Neural cell (in vitro differentiated cells): Measurements from ENCODE around the gene MEIS1. TPM values are rescaled to one million over a fixed set of nuclear protein-coding genes. Genes with fewer than 3 reads are reported as not detected.

Experiments
- H2AFZ ChIP-seq: fragments of 200-600, 300-800 bp; sonication (generic), shearing (Covaris generic); 2 replicates; pipeline ENCODE4 v1.6.0; 2014; ENCODE audit warnings: low read depth, mild to moderate bottlenecking, antibody characterized with exemption, low read length, moderate library complexity
- H3F3A ChIP-seq: fragments of 200-600 bp; shearing (Covaris generic); 2 replicates; pipeline ENCODE4 v1.6.1; 2016; ENCODE audit warnings: mild to moderate bottlenecking, moderate library complexity, mixed read lengths, antibody characterized with exemption, low read length; ENCODE audit not compliant: insufficient read depth, poor library complexity, severe bottlenecking
- H3K27ac ChIP-seq: fragments of 200-600, 300-800 bp; sonication (generic), shearing (Covaris generic); 2 replicates; pipeline ENCODE4 v1.5.1; 2014; ENCODE audit warnings: mild to moderate bottlenecking, low read length, moderate library complexity
- H3K27me3 ChIP-seq: fragments of 300-800, 200-600 bp; sonication (generic), shearing (Covaris generic); 2 replicates; pipeline ENCODE4 v1.6.0; 2014; ENCODE audit warnings: mild to moderate bottlenecking, low read depth, low read length, moderate library complexity; ENCODE audit not compliant: insufficient read depth
- H3K36me3 ChIP-seq: fragments of 300-800, 200-600 bp; sonication (generic), shearing (Covaris generic); 2 replicates; pipeline ENCODE4 v1.5.1; 2014; ENCODE audit warnings: mild to moderate bottlenecking, antibody characterized with exemption, low read length, moderate library complexity; ENCODE audit not compliant: insufficient read depth
- H3K4me2 ChIP-seq: fragments of 300-800, 200-600 bp; sonication (generic), shearing (Covaris generic); 2 replicates; pipeline ENCODE4 v1.6.0; 2014; ENCODE audit warnings: mild to moderate bottlenecking, low read length
- H3K4me3 ChIP-seq: fragments of 300-800, 200-600 bp; sonication (generic), shearing (Covaris generic); 2 replicates; pipeline ENCODE4 v1.5.1; 2014; ENCODE audit warnings: mild to moderate bottlenecking, low read length, moderate library complexity
- H3K79me2 ChIP-seq: fragments of 200-600 bp; shearing (Covaris generic); replicated peaks from 2 replicates; pipeline ENCODE4 v1.6.0; 2014; ENCODE audit warnings: mild to moderate bottlenecking, low read length, moderate library complexity; ENCODE audit not compliant: insufficient read depth
- H3K9ac ChIP-seq: fragments of 300-800, 200-600 bp; sonication (generic), shearing (Covaris generic); 2 replicates; pipeline ENCODE4 v1.6.1; 2016; ENCODE audit warnings: mild to moderate bottlenecking, low read length, mixed read lengths
- H3K9me2 ChIP-seq: fragments of 200-600 bp; shearing (Covaris generic); 2 replicates; pipeline ENCODE4 v1.6.1; 2016; ENCODE audit warnings: mild to moderate bottlenecking, low read length, mixed read lengths; ENCODE audit not compliant: insufficient read depth
- H3K9me3 ChIP-seq: fragments of 200-600, 300-800 bp; sonication (generic), shearing (Covaris generic); 2 replicates; pipeline ENCODE4 v1.6.1; 2016; ENCODE audit warnings: mild to moderate bottlenecking, mixed run types, low read length, moderate library complexity, mixed read lengths
- H4K20me1 ChIP-seq: fragments of 200-600 bp; shearing (Covaris generic); 2 replicates; pipeline ENCODE4 v1.6.1; 2016; ENCODE audit warnings: mild to moderate bottlenecking, mixed run types; ENCODE audit not compliant: insufficient read depth
- CTCF ChIP-seq: fragments of 450-650 bp; IDR thresholded peaks from 2 replicates; pipeline ENCODE4 v1.5.1; 2014; ENCODE audit warnings: antibody characterized with exemption, mild to moderate bottlenecking, moderate library complexity; ENCODE audit not compliant: poor library complexity, severe bottlenecking
- EP300 ChIP-seq: fragments of 450-650 bp; conservative IDR thresholded peaks from 2 replicates; pipeline ENCODE4 v1.6.1; 2014; ENCODE audit warnings: antibody characterized with exemption, mild to moderate bottlenecking, moderate library complexity; ENCODE audit not compliant: poor library complexity, severe bottlenecking
- EZH2 ChIP-seq: fragments of 200-600, 300-800 bp; shearing (Covaris generic), sonication (generic); IDR thresholded peaks from 2 replicates; pipeline ENCODE4 v1.6.1; 2014; ENCODE audit warnings: antibody characterized with exemption, low read length, borderline replicate concordance, mild to moderate bottlenecking; ENCODE audit not compliant: insufficient read depth, poor library complexity, severe bottlenecking
- MXI1 ChIP-seq: fragments of 450-650 bp; conservative IDR thresholded peaks from 2 replicates; pipeline ENCODE4 v1.6.1; 2014; ENCODE audit warnings: antibody characterized with exemption, mild to moderate bottlenecking; ENCODE audit not compliant: poor library complexity, severe bottlenecking
- POLR2AphosphoS5 ChIP-seq: IDR thresholded peaks from 2 replicates; pipeline ENCODE4 v1.6.1; 2012
- RAD21 ChIP-seq: fragments of 450-650 bp; conservative IDR thresholded peaks from 2 replicates; pipeline ENCODE4 v1.6.1; 2014; ENCODE audit warnings: antibody characterized with exemption, mild to moderate bottlenecking, moderate library complexity
- REST ChIP-seq: IDR thresholded peaks from 2 replicates; pipeline ENCODE4 v1.6.1; 2012; ENCODE audit warnings: borderline replicate concordance
- SMC3 ChIP-seq: fragments of 450-650 bp; conservative IDR thresholded peaks from 2 replicates; pipeline ENCODE4 v1.6.1; 2014; ENCODE audit warnings: antibody characterized with exemption, mild to moderate bottlenecking, moderate library complexity; ENCODE audit not compliant: poor library complexity
- TAF1 ChIP-seq: IDR thresholded peaks from 2 replicates; pipeline ENCODE4 v1.6.1; 2012; ENCODE audit warnings: low read depth
- polyA plus RNA-seq: library from polyadenylated mRNA; depleted of rRNA; stranded (reverse); fragments of >200 nt; gene quantifications from 2 replicates; pipeline ENCODE4 v1.2.3, GENCODE V29; 2014

Gene MEIS1
- polyA plus RNA-seq, 1 donor from 2014 or later, result 46.5 TPM

GRCh38 chr2:66595556-66595955 is 160.6 kb downstream of the MEIS1 start:
- Histone ChIP-seq H3K36me3 (no peaks in the 10 kb centered on the region), H3K27ac (no peak overlapping the region), H3K9me2 (no peaks in the 10 kb centered on the region), H3K4me3 (no peak overlapping the region), H3K9me3 (no peaks in the 10 kb centered on the region), H2AFZ (no peak overlapping the region), H3F3A (no peaks in the 10 kb centered on the region), H3K79me2 (no peaks in the 10 kb centered on the region), H3K4me2 (no peak overlapping the region), H3K27me3 (no peaks in the 10 kb centered on the region), H3K9ac (no peak overlapping the region), H4K20me1 (no peaks in the 10 kb centered on the region)
- TF ChIP-seq TAF1 (no peak), SMC3 (no peak), RAD21 (no peak), REST (no peak), CTCF (no peak), POLR2AphosphoS5 (no peak), EZH2 (no peak), EP300 (no peak), MXI1 (no peak)

DNA sequence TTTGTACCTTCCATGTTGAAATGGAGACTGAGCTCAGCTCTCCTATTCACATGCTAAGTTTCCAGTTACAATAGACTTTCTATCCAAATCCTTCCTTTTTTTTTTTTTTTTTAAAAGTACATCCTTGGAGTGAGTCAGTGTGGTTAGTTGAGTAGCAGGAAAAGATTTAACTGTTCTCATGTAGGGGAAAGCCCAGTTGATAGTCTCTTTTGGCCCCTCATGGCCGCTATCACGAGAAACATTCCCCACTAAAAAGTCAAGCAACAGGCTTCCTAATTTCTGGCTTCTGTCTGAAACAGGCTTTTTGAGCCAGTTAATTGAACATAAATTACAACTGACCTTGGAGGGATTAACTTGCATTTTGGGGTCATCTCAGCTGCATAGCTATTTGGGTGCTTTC is 161.3 kb downstream of the MEIS1 start:
- Histone ChIP-seq H4K20me1 (no peaks in the 10 kb centered on the region), H3K79me2 (no peaks in the 10 kb centered on the region), H3K9me3 (no peaks in the 10 kb centered on the region), H3K4me2 (no peak overlapping the region), H3K27ac (no peak overlapping the region), H3K4me3 (no peak overlapping the region), H3F3A (no peaks in the 10 kb centered on the region), H3K9me2 (no peaks in the 10 kb centered on the region), H3K9ac (no peak overlapping the region), H2AFZ (no peak overlapping the region), H3K36me3 (no peaks in the 10 kb centered on the region), H3K27me3 (no peaks in the 10 kb centered on the region)
- TF ChIP-seq MXI1 (no peak), EZH2 (no peak)

- no peak overlapping the region for H3K4me3 ChIP-seq
- no peaks in the 10 kb centered on the region for H3K9me3 ChIP-seq
- no peak overlapping the region for H2AFZ ChIP-seq
- no peaks in the 10 kb centered on the region for H3K9me2 ChIP-seq
- no peaks in the 10 kb centered on the region for H3K79me2 ChIP-seq
- H3K9ac ChIP-seq, result no peak overlapping the region
- H3F3A ChIP-seq, result no peaks in the 10 kb centered on the region
- TF ChIP-seq EZH2, result no peak
- no peak for TF ChIP-seq CTCF
- TF ChIP-seq EP300, result no peak
- TF ChIP-seq MXI1, result no peak
- no peak for TF ChIP-seq POLR2AphosphoS5
- no peak for TF ChIP-seq RAD21
- TF ChIP-seq TAF1, result no peak
- TF ChIP-seq SMC3, result no peak
- no peak for TF ChIP-seq REST
- no peaks in the 10 kb centered on the region for H3K36me3 ChIP-seq
- no peaks in the 10 kb centered on the region for H4K20me1 ChIP-seq
- no peaks in the 10 kb centered on the region for H3K27me3 ChIP-seq
- no peak overlapping the region for H3K4me2 ChIP-seq
- no peak overlapping the region for H3K27ac ChIP-seq
Measured at GRCh38 chr2:66601624-66602023, 166.7 kb downstream of the MEIS1 start.
